ENCODE data around the gene ACOT7. TPM values are rescaled to one million over a fixed set of nuclear protein-coding genes. Genes with fewer than 3 reads are reported as not detected.

ACOT7 gene
- total RNA-seq, 4 donors from 2014 or later: 3.7 to 13.4 (median 6.3) TPM

DNA sequence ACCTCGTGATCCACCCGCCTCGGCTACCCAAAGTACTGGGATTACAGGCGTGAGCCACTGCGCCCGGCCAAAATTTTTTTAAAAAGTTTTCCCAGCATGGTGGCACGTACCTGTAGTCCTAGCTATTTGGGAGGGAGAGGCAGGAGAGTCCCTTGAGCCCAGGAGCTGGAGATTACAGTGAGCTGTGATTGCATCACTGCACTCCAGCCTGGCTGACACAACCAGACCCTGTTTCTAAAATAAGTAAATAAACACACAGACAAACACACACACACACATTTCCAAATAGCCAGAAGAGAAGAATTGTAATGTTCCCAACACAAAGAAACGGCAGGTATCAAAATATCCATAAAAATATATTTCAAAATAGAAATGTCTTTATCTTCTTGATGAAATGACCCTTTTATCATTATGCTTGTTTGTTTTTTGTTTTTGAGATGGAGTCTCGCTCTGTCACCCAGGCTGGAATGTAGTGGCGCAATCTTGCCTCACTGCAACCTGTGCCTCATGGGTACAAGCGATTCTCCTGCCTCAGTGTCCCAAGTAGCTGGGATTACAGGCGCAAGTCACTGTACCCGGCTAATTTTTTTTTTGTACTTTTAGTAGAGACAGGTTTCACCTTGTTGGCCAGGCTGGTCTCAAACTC lies 16.8 kb upstream of the ACOT7 start:
- Histone ChIP-seq H3K4me1 (no peaks in the 10 kb centered on the region), H3K36me3 (no peaks in the 10 kb centered on the region), H3K4me3 (replicated peaks in 1 of 3) (no peak overlapping the region), H3K9me3 (no peaks in the 10 kb centered on the region), H3K27me3 (peaks cover 9% of the 10 kb centered on the region), H3K27ac (no peak overlapping the region)
- TF ChIP-seq, protein P1, sequence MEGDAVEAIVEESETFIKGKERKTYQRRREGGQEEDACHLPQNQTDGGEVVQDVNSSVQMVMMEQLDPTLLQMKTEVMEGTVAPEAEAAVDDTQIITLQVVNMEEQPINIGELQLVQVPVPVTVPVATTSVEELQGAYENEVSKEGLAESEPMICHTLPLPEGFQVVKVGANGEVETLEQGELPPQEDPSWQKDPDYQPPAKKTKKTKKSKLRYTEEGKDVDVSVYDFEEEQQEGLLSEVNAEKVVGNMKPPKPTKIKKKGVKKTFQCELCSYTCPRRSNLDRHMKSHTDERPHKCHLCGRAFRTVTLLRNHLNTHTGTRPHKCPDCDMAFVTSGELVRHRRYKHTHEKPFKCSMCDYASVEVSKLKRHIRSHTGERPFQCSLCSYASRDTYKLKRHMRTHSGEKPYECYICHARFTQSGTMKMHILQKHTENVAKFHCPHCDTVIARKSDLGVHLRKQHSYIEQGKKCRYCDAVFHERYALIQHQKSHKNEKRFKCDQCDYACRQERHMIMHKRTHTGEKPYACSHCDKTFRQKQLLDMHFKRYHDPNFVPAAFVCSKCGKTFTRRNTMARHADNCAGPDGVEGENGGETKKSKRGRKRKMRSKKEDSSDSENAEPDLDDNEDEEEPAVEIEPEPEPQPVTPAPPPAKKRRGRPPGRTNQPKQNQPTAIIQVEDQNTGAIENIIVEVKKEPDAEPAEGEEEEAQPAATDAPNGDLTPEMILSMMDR (IDR thresholded peaks at IDR 0.05): no peak
- no peak for TF ChIP-seq POLR2A (IDR thresholded peaks at IDR 0.05)
- intact Hi-C loops (cut with DNase I): no loop called here
- DNase-seq: no peak
- 87 to 90% methylated on average over 13 of the region's 13 CpGs for WGBS, 2 donors

DNA sequence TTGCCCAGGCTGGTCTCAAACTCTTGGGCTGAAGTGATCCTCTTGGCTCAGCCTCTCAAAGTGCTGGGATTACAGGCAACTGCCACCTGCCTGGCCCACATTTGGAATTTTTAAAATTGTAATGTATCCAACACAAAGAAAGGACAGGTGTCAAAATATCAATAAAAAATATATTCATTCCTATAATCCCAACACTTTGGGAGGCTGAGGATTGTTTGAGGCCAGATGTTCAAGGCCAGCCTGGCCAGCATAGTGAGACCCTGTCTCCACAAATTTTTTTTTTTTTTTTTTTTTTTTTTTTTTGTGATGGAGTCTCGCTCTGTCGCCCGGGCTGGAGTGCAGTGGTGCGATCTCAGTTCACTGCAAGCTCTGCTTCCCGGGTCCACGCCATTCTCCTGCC lies 16.2 kb upstream of the ACOT7 start:
- no peaks in the 10 kb centered on the region for H3K9me3 ChIP-seq
- H3K27ac ChIP-seq: no peak overlapping the region
- TF ChIP-seq POLR2A (IDR thresholded peaks at IDR 0.05): no peak
- TF ChIP-seq, protein P1 (IDR thresholded peaks at IDR 0.05): no peak
- H3K27me3 ChIP-seq: peaks cover 4% of the 10 kb centered on the region
- H3K4me3 ChIP-seq (replicated peaks in 1 of 3): no peak overlapping the region
- intact Hi-C loops (cut with DNase I): loop anchor here (5.0 kb wide), 2 partner anchors 42 to 162 kb away; no protein-coding TSS in a partner anchor
- no peaks in the 10 kb centered on the region for H3K4me1 ChIP-seq
- DNase-seq: no peak
- no peaks in the 10 kb centered on the region for H3K36me3 ChIP-seq
- WGBS, 2 donors: 81 to 84% methylated on average over 6 of the region's 6 CpGs

DNA sequence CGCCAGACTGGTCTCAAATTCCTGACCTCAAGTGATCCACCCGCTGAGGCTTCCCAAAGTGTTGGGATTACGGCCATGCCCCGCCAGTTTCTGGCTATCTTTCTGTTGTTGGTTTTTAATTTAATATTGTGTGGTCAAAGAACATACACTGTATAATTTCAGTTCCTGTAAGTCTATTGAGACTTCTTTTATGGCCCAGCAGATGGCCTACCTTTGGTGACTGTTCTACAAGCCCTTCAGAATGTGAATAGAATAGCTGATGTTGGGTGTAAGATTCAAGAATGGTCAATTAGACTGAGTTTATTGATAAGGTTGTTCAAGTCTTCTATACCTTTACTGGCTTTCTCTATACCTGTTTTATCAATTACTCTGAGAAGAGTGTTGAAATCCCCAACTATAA lies 15.5 kb upstream of the ACOT7 start:
- Histone ChIP-seq H3K4me1 (no peaks in the 10 kb centered on the region), H3K9me3 (no peaks in the 10 kb centered on the region), H3K27ac (no peak overlapping the region), H3K36me3 (no peaks in the 10 kb centered on the region), H3K4me3 (replicated peaks in 1 of 3) (no peak overlapping the region), H3K27me3 (no peaks in the 10 kb centered on the region)
- 84 to 95% methylated on average over 4 of the region's 4 CpGs for WGBS, 2 donors
- no peak for DNase-seq
- intact Hi-C loops (cut with DNase I): loop anchor here (5.0 kb wide), 2 partner anchors 42 to 162 kb away; no protein-coding TSS in a partner anchor
- TF ChIP-seq POLR2A (IDR thresholded peaks at IDR 0.05): no peak
- TF ChIP-seq, protein P1 (IDR thresholded peaks at IDR 0.05): no peak

DNA sequence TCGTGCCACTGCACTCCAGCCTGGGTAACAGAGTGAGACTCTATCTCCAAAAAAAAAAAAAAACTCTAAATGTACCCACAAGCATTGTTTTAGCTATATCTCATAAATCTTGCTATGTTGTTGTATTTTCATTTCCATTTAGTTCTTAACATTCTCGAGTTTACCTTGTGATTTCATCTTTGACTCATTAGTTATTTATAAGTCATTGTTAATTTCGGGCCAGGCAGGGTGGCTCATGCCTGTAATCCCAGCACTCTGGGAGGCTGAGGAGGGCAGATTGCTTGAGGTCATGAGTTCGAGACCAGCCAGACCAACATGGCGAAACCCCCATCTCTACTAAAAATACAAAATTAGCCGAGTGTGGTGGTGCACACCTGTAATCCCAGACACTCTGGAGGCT lies 14.5 kb upstream of the ACOT7 start:
- intact Hi-C loops (cut with DNase I): loop anchor here (5.0 kb wide), 2 partner anchors 41 to 161 kb away; no protein-coding TSS in a partner anchor

DNA sequence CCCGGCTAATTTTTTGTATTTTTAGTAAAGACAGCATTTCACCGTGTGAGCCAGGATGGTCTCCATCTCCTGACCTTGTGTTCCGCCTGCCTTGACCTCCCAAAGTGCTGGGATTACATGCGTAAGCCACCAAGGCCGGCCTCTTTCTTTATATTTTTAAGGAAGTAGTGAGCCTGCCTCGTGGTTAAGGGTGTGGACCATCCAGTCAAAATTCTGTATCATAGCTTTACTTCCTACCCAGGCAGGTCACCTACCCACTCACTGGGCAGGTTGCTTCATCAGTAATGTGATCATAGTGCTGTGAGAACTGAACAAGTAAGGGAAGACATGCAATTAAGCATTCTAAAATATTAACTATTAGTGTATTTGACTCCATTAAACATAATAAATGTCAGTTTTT lies 8.1 kb upstream of the ACOT7 start:
- DNase-seq: no peak
- Histone ChIP-seq H3K27me3 (no peaks in the 10 kb centered on the region), H3K4me1 (no peaks in the 10 kb centered on the region), H3K27ac (no peak overlapping the region), H3K9me3 (no peaks in the 10 kb centered on the region), H3K36me3 (no peaks in the 10 kb centered on the region), H3K4me3 (replicated peaks in 1 of 3) (no peak overlapping the region)
- TF ChIP-seq, protein P1 (IDR thresholded peaks at IDR 0.05): no peak
- no peak for TF ChIP-seq POLR2A (IDR thresholded peaks at IDR 0.05)
- intact Hi-C loops (cut with DNase I): no loop called here
- 63 to 82% methylated on average over 6 of the region's 6 CpGs for WGBS, 2 donors

More for the DNA sequence above, 14.5 kb upstream of the ACOT7 start:
- H3K27me3 ChIP-seq: no peaks in the 10 kb centered on the region
- H3K9me3 ChIP-seq: no peaks in the 10 kb centered on the region
- H3K27ac ChIP-seq: no peak overlapping the region
- H3K4me1 ChIP-seq: no peaks in the 10 kb centered on the region
- H3K4me3 ChIP-seq (replicated peaks in 1 of 3): no peak overlapping the region
- H3K36me3 ChIP-seq: no peaks in the 10 kb centered on the region
- 80 to 88% methylated on average over 6 of the region's 6 CpGs for WGBS, 2 donors
- TF ChIP-seq, protein P1 (IDR thresholded peaks at IDR 0.05): no peak
- TF ChIP-seq POLR2A (IDR thresholded peaks at IDR 0.05): no peak
- no peak for DNase-seq
